ENCODE data around the gene WFDC1.

WFDC1 gene

GRCh38 chr16:84307209-84307954 lies 12.7 kb downstream of the WFDC1 start:
- Histone ChIP-seq H3K4me3 (replicated peaks; ENCODE audit: low read depth, low read length) (no peak overlapping the region), H3K27me3 (replicated peaks; ENCODE audit: control insufficient read depth, insufficient read depth, low read length) (no peaks in the 10 kb centered on the region; the same call in 1 of the 2 replicates), H3K36me3 (ENCODE audit: control insufficient read depth, insufficient read depth, low read length) (no peaks in the 10 kb centered on the region)
- no peak for TF ChIP-seq CTCF (IDR thresholded peaks at IDR 0.05; ENCODE audit: insufficient read depth, low read length, poor library complexity, severe bottlenecking)
- no peak for DNase-seq (ENCODE audit: extremely low read depth, insufficient read length)

- Histone ChIP-seq H3K27me3 (replicated peaks; ENCODE audit: control insufficient read depth, insufficient read depth, low read length) (no peaks in the 10 kb centered on the region; the same call in 1 of the 2 replicates), H3K36me3 (ENCODE audit: control insufficient read depth, insufficient read depth, low read length) (no peaks in the 10 kb centered on the region), H3K4me3 (replicated peaks; ENCODE audit: low read depth, low read length) (no peak overlapping the region)
- peak; percentile 49 for TF ChIP-seq CTCF (IDR thresholded peaks at IDR 0.05; ENCODE audit: insufficient read depth, low read length, poor library complexity, severe bottlenecking)
- peak; percentile 21 for DNase-seq (ENCODE audit: extremely low read depth, insufficient read length)
These were observed 13.4 kb downstream of the WFDC1 start for GRCh38 chr16:84308120-84308519.

- DNase-seq (ENCODE audit: extremely low read depth, insufficient read length) = no peak
- Histone ChIP-seq H3K36me3 (ENCODE audit: control insufficient read depth, insufficient read depth, low read length) (no peaks in the 10 kb centered on the region), H3K4me3 (replicated peaks; ENCODE audit: low read depth, low read length) (no peak overlapping the region), H3K27me3 (replicated peaks; ENCODE audit: control insufficient read depth, insufficient read depth, low read length) (no peaks in the 10 kb centered on the region; the same call in none of the 2 replicates)
- no peak for TF ChIP-seq CTCF (IDR thresholded peaks at IDR 0.05; ENCODE audit: insufficient read depth, low read length, poor library complexity, severe bottlenecking)
These were observed 16.0 kb downstream of the WFDC1 start for GRCh38 chr16:84310642-84311041.

GRCh38 chr16:84312783-84313382 lies 18.2 kb downstream of the WFDC1 start:
- DNase-seq (ENCODE audit: extremely low read depth, insufficient read length) = no peak
- no peak overlapping the region for H3K4me3 ChIP-seq (replicated peaks; ENCODE audit: low read depth, low read length)
- H3K27me3 ChIP-seq (replicated peaks; ENCODE audit: control insufficient read depth, insufficient read depth, low read length) = no peaks in the 10 kb centered on the region; the same call in none of the 2 replicates
- H3K36me3 ChIP-seq (ENCODE audit: control insufficient read depth, insufficient read depth, low read length) = no peaks in the 10 kb centered on the region
- no peak for TF ChIP-seq CTCF (IDR thresholded peaks at IDR 0.05; ENCODE audit: insufficient read depth, low read length, poor library complexity, severe bottlenecking)

- no peak for DNase-seq (ENCODE audit: extremely low read depth, insufficient read length)
- TF ChIP-seq CTCF (IDR thresholded peaks at IDR 0.05; ENCODE audit: insufficient read depth, low read length, poor library complexity, severe bottlenecking) = no peak
These were observed 19.2 kb downstream of the WFDC1 start for GRCh38 chr16:84313921-84314320.

More at GRCh38 chr16:84313921-84314320, 19.2 kb downstream of the WFDC1 start:
- no peak overlapping the region for H3K4me3 ChIP-seq (replicated peaks; ENCODE audit: low read depth, low read length)
- H3K27me3 ChIP-seq (replicated peaks; ENCODE audit: control insufficient read depth, insufficient read depth, low read length) = no peaks in the 10 kb centered on the region; the same call in none of the 2 replicates
- no peaks in the 10 kb centered on the region for H3K36me3 ChIP-seq (ENCODE audit: control insufficient read depth, insufficient read depth, low read length)

Measured in GM06990 (cell line).